ENCODE measurements around the gene ADAP2.

Gene ADAP2

GRCh38 chr17:30997270-30997669, 75.5 kb downstream of the ADAP2 start:
- no peak overlapping the region for H3K4me3 ChIP-seq (ENCODE audit: low read depth, low read length)
- no peaks in the 10 kb centered on the region for H3K9me3 ChIP-seq (ENCODE audit: control insufficient read depth, insufficient read depth, low read depth, low read length)
- TF ChIP-seq ZNF19 (tag by site-specific recombination; IDR thresholded peaks at IDR 0.05; ENCODE audit: low read depth) (no peak), ZNF449 (tag by site-specific recombination; IDR thresholded peaks at IDR 0.05) (no peak), ZNF510 (tag by site-specific recombination; IDR thresholded peaks at IDR 0.05; ENCODE audit: insufficient replicate concordance) (no peak), ZNF654 (tag by site-specific recombination; IDR thresholded peaks at IDR 0.05; ENCODE audit: low read depth) (no peak), ZNF23 (tag by site-specific recombination; IDR thresholded peaks at IDR 0.05; ENCODE audit: borderline replicate concordance) (no peak), ZNF140 (tag by site-specific recombination; IDR thresholded peaks at IDR 0.05) (no peak)
- H3K27ac ChIP-seq (ENCODE audit: extremely low read depth, low read depth, low read length), result no peak overlapping the region
- POLR2A ChIA-PET, result interaction anchor here (0.5 kb wide), 1 partner anchor 207 kb away, joined by 3 read pairs; no protein-coding TSS in a partner anchor
- peaks cover 4% of the 10 kb centered on the region; the same call in 1 of the 2 replicates for H3K4me1 ChIP-seq (ENCODE audit: control insufficient read depth, insufficient read depth, low read length)
- CTCF ChIA-PET, result interaction anchor here (0.6 to 1.6 kb wide), 3 partner anchors 18 to 220 kb away, joined by 3 read pairs; no protein-coding TSS in a partner anchor
- H3K36me3 ChIP-seq (ENCODE audit: control insufficient read depth in 2 of 2, insufficient read depth in 1 of 2, low read length in 2 of 2), result peaks cover 15 to 40% of the 10 kb centered on the region in 2 experiments; a peak in 2 of 3 replicates

- ChIA-PET CTCF (interaction anchor here (1.4 to 1.6 kb wide), 2 partner anchors 17 to 219 kb away, joined by 3 read pairs; no protein-coding TSS in a partner anchor), POLR2A (no interaction called here)
- Histone ChIP-seq H3K4me1 (ENCODE audit: control insufficient read depth, insufficient read depth, low read length) (peaks cover 4% of the 10 kb centered on the region; the same call in 1 of the 2 replicates), H3K36me3 (ENCODE audit: control insufficient read depth in 2 of 2, insufficient read depth in 1 of 2, low read length in 2 of 2) (peaks cover 18 to 43% of the 10 kb centered on the region in 2 experiments; a peak in 2 of 3 replicates), H3K9me3 (ENCODE audit: control insufficient read depth, insufficient read depth, low read depth, low read length) (no peaks in the 10 kb centered on the region), H3K4me3 (ENCODE audit: low read depth, low read length) (no peak overlapping the region), H3K27ac (ENCODE audit: extremely low read depth, low read depth, low read length) (no peak overlapping the region)
- no peak for TF ChIP-seq ZNF366 (tag by site-specific recombination; conservative IDR thresholded peaks at IDR 0.05)
- TF ChIP-seq ZFP69B (tag by site-specific recombination; IDR thresholded peaks at IDR 0.05), result no peak
- TF ChIP-seq ZNF2 (tag by site-specific recombination; IDR thresholded peaks at IDR 0.05), result no peak
- TF ChIP-seq ZNF280D (tag by site-specific recombination; IDR thresholded peaks at IDR 0.05), result no peak
- no peak for TF ChIP-seq ZNF362 (tag by site-specific recombination; IDR thresholded peaks at IDR 0.05)
- no peak for TF ChIP-seq ZEB2 (tag by site-specific recombination; IDR thresholded peaks at IDR 0.05)
- no peak for TF ChIP-seq ZNF423 (tag by site-specific recombination; IDR thresholded peaks at IDR 0.05)
- no peak for TF ChIP-seq ZNF549 (tag by site-specific recombination; IDR thresholded peaks at IDR 0.05)
- no peak for TF ChIP-seq ZNF843 (tag by site-specific recombination; IDR thresholded peaks at IDR 0.05)
- TF ChIP-seq ZNF302 (tag by site-specific recombination; IDR thresholded peaks at IDR 0.05; ENCODE audit: low read depth), result no peak
Observed at GRCh38 chr17:30997842-30998241, 76.1 kb downstream of the ADAP2 start.

- H3K36me3 ChIP-seq (ENCODE audit: control insufficient read depth in 2 of 2, insufficient read depth in 1 of 2, low read length in 2 of 2), result peaks cover 4 to 31% of the 10 kb centered on the region in 2 experiments; a peak in 2 of 3 replicates
- CTCF ChIA-PET, result no interaction called here
- POLR2A ChIA-PET, result interaction anchor here (0.7 kb wide), 1 partner anchor 348 kb away, joined by 3 read pairs; no protein-coding TSS in a partner anchor
Observed at GRCh38 chr17:31002047-31002446, 80.3 kb downstream of the ADAP2 start.

More at GRCh38 chr17:31002047-31002446, 80.3 kb downstream of the ADAP2 start:
- 0 out of 2 replicates have a peak, but pooled peaks have one; percentile 15 for TF ChIP-seq ZNF18 (tag by site-specific recombination; IDR thresholded peaks at IDR 0.05)
- no peak for TF ChIP-seq ZBTB8A (tag by site-specific recombination; IDR thresholded peaks at IDR 0.05)
- TF ChIP-seq ZNF138 (tag by site-specific recombination; IDR thresholded peaks at IDR 0.05; ENCODE audit: borderline replicate concordance), result no peak
- no peak for TF ChIP-seq ZNF354C (tag by site-specific recombination; IDR thresholded peaks at IDR 0.05; ENCODE audit: borderline replicate concordance, low read depth)
- Histone ChIP-seq H3K27ac (ENCODE audit: extremely low read depth, low read depth, low read length) (no peak overlapping the region), H3K9me3 (ENCODE audit: control insufficient read depth, insufficient read depth, low read depth, low read length) (no peaks in the 10 kb centered on the region), H3K4me1 (ENCODE audit: control insufficient read depth, insufficient read depth, low read length) (peaks cover 4% of the 10 kb centered on the region; the same call in 1 of the 2 replicates), H3K4me3 (ENCODE audit: low read depth, low read length) (no peak overlapping the region)
